ENCODE data around the gene TRIM3.

The TRIM3 gene

DNA sequence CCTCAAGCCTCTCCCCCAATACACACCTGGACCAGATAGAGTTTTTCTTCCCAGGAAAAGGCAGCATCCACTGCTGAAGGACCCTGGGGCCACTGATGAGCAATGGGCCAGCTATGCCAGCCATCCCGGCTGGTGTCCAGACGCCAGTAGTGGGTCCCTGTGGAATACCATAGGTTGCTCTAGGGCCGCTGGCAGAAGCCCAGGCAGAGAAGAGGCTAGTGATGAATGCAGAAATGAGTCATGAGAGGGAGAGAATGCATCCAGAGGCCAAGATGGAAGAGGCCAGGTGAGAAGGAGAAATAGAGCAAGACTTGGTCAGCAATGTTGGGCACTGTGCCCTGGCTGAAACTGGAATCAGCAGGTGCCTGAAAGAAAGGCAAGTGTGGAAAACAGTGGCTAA, 41.9 kb downstream of the TRIM3 start:
- TF ChIP-seq, protein P1, sequence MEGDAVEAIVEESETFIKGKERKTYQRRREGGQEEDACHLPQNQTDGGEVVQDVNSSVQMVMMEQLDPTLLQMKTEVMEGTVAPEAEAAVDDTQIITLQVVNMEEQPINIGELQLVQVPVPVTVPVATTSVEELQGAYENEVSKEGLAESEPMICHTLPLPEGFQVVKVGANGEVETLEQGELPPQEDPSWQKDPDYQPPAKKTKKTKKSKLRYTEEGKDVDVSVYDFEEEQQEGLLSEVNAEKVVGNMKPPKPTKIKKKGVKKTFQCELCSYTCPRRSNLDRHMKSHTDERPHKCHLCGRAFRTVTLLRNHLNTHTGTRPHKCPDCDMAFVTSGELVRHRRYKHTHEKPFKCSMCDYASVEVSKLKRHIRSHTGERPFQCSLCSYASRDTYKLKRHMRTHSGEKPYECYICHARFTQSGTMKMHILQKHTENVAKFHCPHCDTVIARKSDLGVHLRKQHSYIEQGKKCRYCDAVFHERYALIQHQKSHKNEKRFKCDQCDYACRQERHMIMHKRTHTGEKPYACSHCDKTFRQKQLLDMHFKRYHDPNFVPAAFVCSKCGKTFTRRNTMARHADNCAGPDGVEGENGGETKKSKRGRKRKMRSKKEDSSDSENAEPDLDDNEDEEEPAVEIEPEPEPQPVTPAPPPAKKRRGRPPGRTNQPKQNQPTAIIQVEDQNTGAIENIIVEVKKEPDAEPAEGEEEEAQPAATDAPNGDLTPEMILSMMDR (IDR thresholded peaks at IDR 0.05; ENCODE audit: control insufficient read depth, extremely low read depth, insufficient read depth) = no peak
- no peak overlapping the region for H3K4me3 ChIP-seq (ENCODE audit: low read depth, low read length)
- DNase-seq (ENCODE audit: low read depth) = no peak

DNA sequence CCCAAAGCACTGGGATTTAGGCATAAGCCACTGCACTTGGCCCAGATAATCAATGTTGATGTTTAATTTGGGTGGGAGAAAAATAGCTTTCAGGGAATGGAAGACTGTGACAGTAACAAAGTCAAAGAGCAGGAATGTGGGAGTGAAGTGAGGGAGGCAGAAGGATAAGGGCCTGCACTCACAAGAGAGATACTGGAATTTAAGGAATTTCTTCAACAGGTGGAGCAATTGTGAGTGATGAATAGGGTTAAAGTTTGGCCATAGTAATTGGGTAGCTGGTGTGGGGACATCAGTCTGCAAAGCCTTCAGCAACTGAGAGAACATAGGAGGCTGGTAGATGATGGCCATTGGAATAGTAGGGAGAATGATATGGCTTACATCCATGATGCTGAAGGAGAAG, 46.2 kb downstream of the TRIM3 start:
- DNase-seq (ENCODE audit: low read depth) = no peak
- TF ChIP-seq, protein P1 (IDR thresholded peaks at IDR 0.05; ENCODE audit: control insufficient read depth, extremely low read depth, insufficient read depth) = no peak
- H3K4me3 ChIP-seq (ENCODE audit: low read depth, low read length) = no peak overlapping the region

DNA sequence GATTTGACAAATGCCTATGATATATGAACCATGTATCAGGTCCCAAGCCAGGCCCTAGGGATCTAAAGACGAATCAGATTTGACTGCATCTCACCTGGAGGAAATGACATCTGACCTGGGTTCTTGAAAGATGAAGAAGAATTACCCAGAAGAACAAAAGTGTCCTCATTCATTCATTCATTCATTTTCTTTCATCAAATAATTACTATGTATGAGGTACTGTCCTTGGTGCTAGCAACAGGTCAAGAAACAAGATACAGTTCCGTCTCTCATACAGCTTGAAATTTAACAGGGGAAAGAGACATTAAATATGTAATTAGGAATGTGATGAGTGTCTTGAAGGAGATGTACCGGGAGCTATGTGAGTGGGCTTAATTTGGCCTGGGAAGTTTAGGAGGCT, 53.1 kb downstream of the TRIM3 start:
- no peak for DNase-seq (ENCODE audit: low read depth)
- TF ChIP-seq, protein P1 (IDR thresholded peaks at IDR 0.05; ENCODE audit: control insufficient read depth, extremely low read depth, insufficient read depth) = no peak
- no peak overlapping the region for H3K4me3 ChIP-seq (ENCODE audit: low read depth, low read length)

DNA sequence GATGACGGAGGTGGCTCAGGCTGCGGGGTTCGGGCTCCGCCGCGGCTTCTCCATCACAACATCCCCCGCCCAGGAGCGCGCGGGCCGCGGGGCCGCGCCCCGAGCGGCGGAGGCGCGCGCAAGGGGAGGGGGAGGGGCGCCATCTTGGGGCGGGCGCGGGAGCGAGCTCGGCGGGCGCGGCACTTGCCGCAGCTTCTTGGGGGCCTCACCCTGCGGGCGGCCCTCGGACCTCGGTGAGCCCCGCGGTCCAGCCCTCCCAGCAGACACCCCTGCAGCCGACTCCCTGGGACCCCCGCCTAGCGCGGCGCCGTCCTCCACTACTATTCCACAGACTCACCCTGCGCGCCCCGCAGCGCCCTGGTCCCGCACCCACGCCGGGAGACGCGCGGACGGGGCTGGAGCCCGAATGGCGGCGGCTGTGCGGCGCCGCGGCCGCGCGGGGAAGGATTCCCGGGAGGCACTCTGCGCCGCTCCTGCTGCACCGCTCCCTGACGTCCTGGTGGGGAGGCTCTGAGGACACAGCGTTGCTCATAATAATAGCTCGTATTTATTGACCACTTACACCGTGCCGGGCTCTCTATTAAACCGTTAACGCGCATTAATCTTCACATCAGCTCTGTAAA, 54.6 kb downstream of the TRIM3 start, which contains the start of gene APBB1:
APBB1 (minus strand) TSS at position 86 of the 623 bp plus-strand sequence. CDS start 7,747 bp downstream, outside the sequence.
- TF ChIP-seq, protein P1 (IDR thresholded peaks at IDR 0.05; ENCODE audit: control insufficient read depth, extremely low read depth, insufficient read depth) = peak; percentile 35; the same call in 1 of the 2 replicates
- peak within 1 kb of the TSS; percentile 65 for H3K4me3 ChIP-seq (ENCODE audit: low read depth, low read length)
- no peak for DNase-seq (ENCODE audit: low read depth)

DNA sequence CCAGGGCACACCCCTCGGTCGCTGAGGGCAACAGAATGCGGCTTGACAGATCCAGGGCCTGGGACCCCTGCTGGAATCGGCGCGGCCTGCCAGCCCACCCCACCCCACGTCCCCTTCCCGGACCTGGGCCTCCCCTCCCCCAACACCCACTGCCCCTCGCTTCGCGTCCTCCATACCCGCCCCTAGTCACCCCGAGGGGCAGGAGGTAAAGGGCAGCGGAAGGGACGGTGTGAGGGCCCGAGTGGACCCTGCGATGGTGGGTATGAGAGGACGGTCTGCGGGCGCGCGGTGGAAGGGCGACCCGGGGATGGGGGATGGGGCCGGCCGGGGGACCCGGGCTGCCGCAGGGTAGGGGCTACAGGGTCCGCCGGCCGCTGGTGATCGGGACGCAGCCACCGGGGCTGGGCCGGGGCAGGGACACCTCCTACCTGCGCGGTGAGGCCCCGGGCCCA, 55.2 kb downstream of the TRIM3 start:
- DNase-seq (ENCODE audit: low read depth) = no peak
- peak overlapping the region; percentile 65 for H3K4me3 ChIP-seq (ENCODE audit: low read depth, low read length)
- TF ChIP-seq, protein P1 (IDR thresholded peaks at IDR 0.05; ENCODE audit: control insufficient read depth, extremely low read depth, insufficient read depth) = no peak

DNA sequence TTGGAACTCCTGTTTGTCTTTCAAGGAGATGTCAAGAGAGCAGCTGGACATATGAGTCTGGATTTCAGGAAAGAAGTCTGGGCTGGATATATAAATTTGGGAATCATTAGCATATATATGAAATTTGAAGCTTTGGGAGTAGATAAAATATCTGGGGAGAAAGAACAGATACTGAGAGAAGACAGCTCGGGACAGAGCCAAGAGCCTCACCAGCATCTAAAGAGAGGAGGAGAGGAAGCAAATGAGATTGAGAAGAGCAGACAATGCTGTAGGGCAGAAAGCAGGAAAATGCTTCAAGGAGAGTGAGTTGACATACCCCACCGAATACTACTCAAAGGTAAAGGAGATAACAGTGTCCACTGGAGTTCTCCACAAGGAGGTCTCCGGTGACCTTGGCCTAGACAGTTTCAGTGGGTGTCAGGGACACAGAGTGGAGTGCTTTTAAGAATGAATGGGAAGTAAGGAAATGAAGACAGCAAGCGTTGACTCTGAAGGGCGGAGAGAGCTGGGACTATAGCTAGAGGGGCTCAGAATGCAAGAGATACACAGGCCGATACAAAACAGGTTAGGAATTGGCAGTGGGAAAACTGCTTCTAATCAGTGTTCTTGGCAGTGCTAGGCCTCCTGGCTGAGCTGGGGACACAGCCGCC, 55.7 kb downstream of the TRIM3 start:
- TF ChIP-seq, protein P1 (IDR thresholded peaks at IDR 0.05; ENCODE audit: control insufficient read depth, extremely low read depth, insufficient read depth) = no peak
- DNase-seq (ENCODE audit: low read depth) = no peak

More for the DNA sequence above, 55.7 kb downstream of the TRIM3 start:
- H3K4me3 ChIP-seq (ENCODE audit: low read depth, low read length) = no peak overlapping the region
